ACC112 (cell line): ENCODE measurements around the gene FAN1.

Experiments
- H2AFZ ChIP-seq: fragments of 200-600 bp; sonication (generic); one replicate; pipeline ENCODE4 v1.6.0; 2017; ENCODE audit warnings: antibody characterized with exemption, low read length; ENCODE audit not compliant: unreplicated experiment
- H3K27ac ChIP-seq: fragments of 200-600 bp; sonication (generic); 2 replicates; pipeline ENCODE4 v1.5.1; 2014; ENCODE audit warnings: low read depth, mild to moderate bottlenecking, antibody characterized with exemption, low read length, moderate library complexity
- H3K27me3 ChIP-seq: fragments of 200-600 bp; sonication (generic); 2 replicates; pipeline ENCODE4 v1.6.1; 2014; ENCODE audit warnings: mild to moderate bottlenecking, antibody characterized with exemption, low read length, moderate library complexity, mixed read lengths; ENCODE audit not compliant: insufficient read depth
- H3K36me3 ChIP-seq: fragments of 200-600 bp; sonication (generic); 2 replicates; pipeline ENCODE4 v1.6.1; 2016; ENCODE audit warnings: mild to moderate bottlenecking, antibody characterized with exemption, low read length, moderate library complexity, mixed read lengths; ENCODE audit not compliant: insufficient read depth
- H3K4me1 ChIP-seq: fragments of 200-600 bp; sonication (generic); one replicate; pipeline ENCODE4 v1.6.1; 2016; ENCODE audit warnings: low read length, mixed read lengths; ENCODE audit not compliant: insufficient read depth, unreplicated experiment, control insufficient read depth
- H3K4me3 ChIP-seq: fragments of 200-600 bp; sonication (generic); 2 replicates; pipeline ENCODE4 v1.5.1; 2014; ENCODE audit warnings: mild to moderate bottlenecking, low read depth, low read length
- H3K79me2 ChIP-seq: fragments of 200-600 bp; sonication (generic); one replicate; pipeline ENCODE4 v1.6.0; 2016; ENCODE audit warnings: low read length; ENCODE audit not compliant: control insufficient read depth, unreplicated experiment, insufficient read depth

Gene FAN1

GRCh38 chr15:30919877-30920550 is 16.3 kb downstream of the FAN1 start:
- no peak overlapping the region for H3K27ac ChIP-seq
- no peaks in the 10 kb centered on the region for H3K4me1 ChIP-seq
- peaks cover 25% of the 10 kb centered on the region for H3K36me3 ChIP-seq
- H2AFZ ChIP-seq: no peak overlapping the region
- H3K79me2 ChIP-seq: peaks cover 9% of the 10 kb centered on the region
- no peaks in the 10 kb centered on the region for H3K27me3 ChIP-seq
- no peak overlapping the region for H3K4me3 ChIP-seq

- no peak overlapping the region for H2AFZ ChIP-seq
- H3K27ac ChIP-seq: no peak overlapping the region
- H3K4me3 ChIP-seq: no peak overlapping the region
- peaks cover 7% of the 10 kb centered on the region for H3K79me2 ChIP-seq
- H3K27me3 ChIP-seq: no peaks in the 10 kb centered on the region
- peaks cover 22% of the 10 kb centered on the region for H3K36me3 ChIP-seq
- H3K4me1 ChIP-seq: no peaks in the 10 kb centered on the region
These were observed 17.4 kb downstream of the FAN1 start for GRCh38 chr15:30921106-30921505.

GRCh38 chr15:30921781-30922479 is 18.2 kb downstream of the FAN1 start:
- Histone ChIP-seq H3K4me3 (no peak overlapping the region), H3K27ac (no peak overlapping the region), H2AFZ (no peak overlapping the region), H3K36me3 (peaks cover 20% of the 10 kb centered on the region), H3K4me1 (no peaks in the 10 kb centered on the region), H3K79me2 (peaks cover under 1% of the 10 kb centered on the region), H3K27me3 (no peaks in the 10 kb centered on the region)

- Histone ChIP-seq H3K79me2 (no peaks in the 10 kb centered on the region), H3K4me1 (no peaks in the 10 kb centered on the region)
These were observed 19.0 kb downstream of the FAN1 start for GRCh38 chr15:30922480-30923311.

GRCh38 chr15:30923429-30923828 is 19.7 kb downstream of the FAN1 start:
- Histone ChIP-seq H3K36me3 (peaks cover 20% of the 10 kb centered on the region), H3K79me2 (no peaks in the 10 kb centered on the region), H3K27ac (no peak overlapping the region), H3K4me1 (no peaks in the 10 kb centered on the region), H3K4me3 (no peak overlapping the region), H2AFZ (no peak overlapping the region), H3K27me3 (no peaks in the 10 kb centered on the region)

More at GRCh38 chr15:30922480-30923311, 19.0 kb downstream of the FAN1 start:
- H2AFZ ChIP-seq: no peak overlapping the region
- no peaks in the 10 kb centered on the region for H3K27me3 ChIP-seq
- peaks cover 20% of the 10 kb centered on the region for H3K36me3 ChIP-seq
- H3K27ac ChIP-seq: no peak overlapping the region
- no peak overlapping the region for H3K4me3 ChIP-seq

GRCh38 chr15:30924353-30924752 is 20.6 kb downstream of the FAN1 start:
- H3K4me3 ChIP-seq: no peak overlapping the region
- peaks cover 24% of the 10 kb centered on the region for H3K36me3 ChIP-seq
- H3K27me3 ChIP-seq: no peaks in the 10 kb centered on the region
- no peak overlapping the region for H2AFZ ChIP-seq
- H3K27ac ChIP-seq: no peak overlapping the region
- H3K4me1 ChIP-seq: no peaks in the 10 kb centered on the region
- no peaks in the 10 kb centered on the region for H3K79me2 ChIP-seq

GRCh38 chr15:30925686-30926085 is 22.0 kb downstream of the FAN1 start:
- Histone ChIP-seq H3K36me3 (peaks cover 28% of the 10 kb centered on the region), H3K27me3 (no peaks in the 10 kb centered on the region), H3K27ac (no peak overlapping the region), H2AFZ (no peak overlapping the region), H3K4me3 (no peak overlapping the region), H3K4me1 (no peaks in the 10 kb centered on the region), H3K79me2 (no peaks in the 10 kb centered on the region)

- no peaks in the 10 kb centered on the region for H3K79me2 ChIP-seq
- no peaks in the 10 kb centered on the region for H3K27me3 ChIP-seq
- H3K36me3 ChIP-seq: peaks cover 33% of the 10 kb centered on the region
- H3K4me3 ChIP-seq: no peak overlapping the region
- H3K27ac ChIP-seq: no peak overlapping the region
- H2AFZ ChIP-seq: no peak overlapping the region
- no peaks in the 10 kb centered on the region for H3K4me1 ChIP-seq
These were observed 22.4 kb downstream of the FAN1 start for GRCh38 chr15:30926161-30926560.

- Histone ChIP-seq H3K4me1 (no peaks in the 10 kb centered on the region), H3K36me3 (peaks cover 38% of the 10 kb centered on the region), H2AFZ (no peak overlapping the region), H3K4me3 (no peak overlapping the region), H3K27ac (no peak overlapping the region), H3K79me2 (no peaks in the 10 kb centered on the region), H3K27me3 (no peaks in the 10 kb centered on the region)
These were observed 23.5 kb downstream of the FAN1 start for GRCh38 chr15:30927148-30927761.

GRCh38 chr15:30928076-30928475 is 24.4 kb downstream of the FAN1 start:
- H3K27ac ChIP-seq: no peak overlapping the region
- peaks cover 33% of the 10 kb centered on the region for H3K36me3 ChIP-seq
- H3K4me1 ChIP-seq: no peaks in the 10 kb centered on the region
- no peaks in the 10 kb centered on the region for H3K79me2 ChIP-seq
- no peaks in the 10 kb centered on the region for H3K27me3 ChIP-seq
- no peak overlapping the region for H3K4me3 ChIP-seq
- H2AFZ ChIP-seq: no peak overlapping the region
